SK-N-SH (cell line): ENCODE results near the gene SPATS1. TPM values are rescaled to one million over a fixed set of nuclear protein-coding genes. Genes with fewer than 3 reads are reported as not detected.
"Not testable (repeated sequence)": the region's sequence is repeated elsewhere in the genome, so short reads cannot be mapped to it uniquely, and the experiment has no call there.

Experiments
- CTCF ChIA-PET: fragments of 300-600, 350-600 bp; formaldehyde crosslinking; extraction: SDS; loops from one replicate; lab custom pipeline; 2021; lab: Yijun Ruan, JAX
- POLR2A ChIA-PET: fragments of 350-600 bp; sonication (Branson Sonifier 250); formaldehyde crosslinking; extraction: SDS; loops from one replicate; lab custom pipeline; 2020; ENCODE audit warnings: antibody characterized with exemption, inconsistent platforms; lab: Yijun Ruan, JAX
- DNase-seq: peaks from one replicate; pipeline ENCODE4 v3.0.0; 2012
- H2AFZ ChIP-seq: fragments of 200-600 bp; sonication (generic); 2 replicates; pipeline ENCODE4 v1.8.1; 2016; ENCODE audit warnings: antibody characterized with exemption, mild to moderate bottlenecking, low read depth
- H3F3A ChIP-seq: fragments of 200-600 bp; sonication (generic); replicated peaks from 2 replicates; pipeline ENCODE3; 2016; ENCODE audit warnings: antibody characterized with exemption, mild to moderate bottlenecking; ENCODE audit not compliant: insufficient read depth
- H3K27ac ChIP-seq, 2 experiments: fragments of 200-500 bp in 1 of 2; fragments of 200-600 bp in 1 of 2; sonication (Bioruptor generic) in 1 of 2; sonication (generic), shearing (Covaris generic) in 1 of 2; 2 replicates each; pipeline versions ENCODE4 v1.5.1 to v1.6.1; 2014 to 2016; ENCODE audit warnings: low read depth in 2 of 2, inconsistent platforms in 1 of 2, low read length in 1 of 2, mild to moderate bottlenecking in 1 of 2, mixed read lengths in 1 of 2
- H3K27me3 ChIP-seq: fragments of 200-600 bp; sonication (generic), shearing (Covaris generic); 2 replicates; pipeline ENCODE4 v1.6.1; 2016; ENCODE audit warnings: mixed run types; ENCODE audit not compliant: insufficient read depth
- H3K36me3 ChIP-seq, 2 experiments: fragments of 200-500 bp in 1 of 2; fragments of 200-600 bp in 1 of 2; sonication (Bioruptor generic) in 1 of 2; sonication (generic) in 1 of 2; replicated peaks in 1 of 2; 2 replicates each; pipeline versions ENCODE3 to v1.5.1; 2014 to 2016; ENCODE audit warnings: low read length in 1 of 2, mild to moderate bottlenecking in 1 of 2; ENCODE audit not compliant: insufficient read depth in 2 of 2, control insufficient read depth in 1 of 2
- H3K4me1 ChIP-seq, 2 experiments: fragments of 200-500 bp in 1 of 2; fragments of 200-600 bp in 1 of 2; sonication (Bioruptor generic) in 1 of 2; sonication (generic), shearing (Covaris generic) in 1 of 2; 2 replicates each; pipeline versions ENCODE4 v1.5.1 to v1.6.1; 2014 to 2016; ENCODE audit warnings: low read depth in 1 of 2, low read length in 1 of 2, mixed run types in 1 of 2; ENCODE audit not compliant: insufficient read depth in 2 of 2, control insufficient read depth in 1 of 2
- H3K4me2 ChIP-seq: fragments of 200-600 bp; sonication (generic), shearing (Covaris generic); 2 replicates; pipeline ENCODE4 v1.6.1; 2017; ENCODE audit warnings: mixed run types
- H3K4me3 ChIP-seq, 2 experiments: fragments of 200-500 bp in 1 of 2; fragments of 200-600 bp in 1 of 2; sonication (Bioruptor generic) in 1 of 2; sonication (generic), shearing (Covaris generic) in 1 of 2; 2 replicates each; pipeline versions ENCODE4 v1.5.1 to v1.8.1; 2014 to 2016; ENCODE audit warnings: low read depth in 2 of 2, inconsistent platforms in 1 of 2, low read length in 1 of 2, mild to moderate bottlenecking in 1 of 2, mixed read lengths in 1 of 2, moderate library complexity in 1 of 2
- H3K79me2 ChIP-seq: fragments of 200-600 bp; sonication (generic); 2 replicates; pipeline ENCODE4 v1.8.1; 2017; ENCODE audit warnings: mild to moderate bottlenecking; ENCODE audit not compliant: insufficient read depth
- H3K9ac ChIP-seq: fragments of 200-600 bp; sonication (generic); 2 replicates; pipeline ENCODE4 v1.6.1; 2017; ENCODE audit warnings: mixed run types
- H3K9me2 ChIP-seq: fragments of 200-600 bp; sonication (generic); 2 replicates; pipeline ENCODE4 v1.6.1; 2017; ENCODE audit warnings: mixed run types
- H3K9me3 ChIP-seq: fragments of 200-600 bp; sonication (generic); 2 replicates; pipeline ENCODE4 v1.6.1; 2017; ENCODE audit warnings: mixed run types, mild to moderate bottlenecking, moderate library complexity
- H4K20me1 ChIP-seq: fragments of 200-600 bp; sonication (generic); 2 replicates; pipeline ENCODE4 v1.6.1; 2017; ENCODE audit warnings: mild to moderate bottlenecking, mixed run types; ENCODE audit not compliant: insufficient read depth
- CTCF ChIP-seq: fragments of 200-600 bp; sonication (generic); IDR thresholded peaks from 2 replicates; pipeline ENCODE4 v1.6.1; 2017; ENCODE audit warnings: antibody characterized with exemption, mild to moderate bottlenecking, moderate library complexity
- EZH2phosphoT487 ChIP-seq: fragments of 200-600 bp; sonication (generic); IDR thresholded peaks from 2 replicates; pipeline ENCODE4 v1.6.1; 2017; ENCODE audit warnings: low read depth, mixed run types, mild to moderate bottlenecking, antibody characterized with exemption, moderate library complexity, borderline replicate concordance
- GABPA ChIP-seq: IDR thresholded peaks from 2 replicates; pipeline ENCODE4 v1.4.0; 2012; ENCODE audit warnings: low read depth, mild to moderate bottlenecking
- IRF3 ChIP-seq: fragments of 150-350 bp; IDR thresholded peaks from 2 replicates; pipeline ENCODE4 v1.6.1; 2016; ENCODE audit warnings: mild to moderate bottlenecking, low read depth, low read length
- MXI1 ChIP-seq: IDR thresholded peaks from 2 replicates; pipeline ENCODE4 v1.6.1; 2012; ENCODE audit warnings: mild to moderate bottlenecking, low read depth, low read length, improper control_type of control experiment
- POLR2AphosphoS5 ChIP-seq: IDR thresholded peaks from 2 replicates; pipeline ENCODE4 v1.6.1; 2012; ENCODE audit warnings: low read depth, low read length
- RAD21 ChIP-seq: IDR thresholded peaks from 2 replicates; pipeline ENCODE4 v1.6.1; 2012; ENCODE audit warnings: mild to moderate bottlenecking, low read length
- REST ChIP-seq: IDR thresholded peaks from 2 replicates; pipeline ENCODE4 v1.6.1; 2012; ENCODE audit warnings: mild to moderate bottlenecking, low read depth, low read length, moderate library complexity
- RFX5 ChIP-seq: IDR thresholded peaks from 2 replicates; pipeline ENCODE4 v1.6.1; 2012; ENCODE audit warnings: mild to moderate bottlenecking, improper control_type of control experiment, low read length
- RXRA ChIP-seq: IDR thresholded peaks from 2 replicates; pipeline ENCODE4 v1.4.0; 2012; ENCODE audit warnings: low read depth, mild to moderate bottlenecking, borderline replicate concordance
- SIN3A ChIP-seq: IDR thresholded peaks from 2 replicates; pipeline ENCODE4 v1.6.1; 2012; ENCODE audit warnings: low read depth, mild to moderate bottlenecking, low read length, moderate library complexity, borderline replicate concordance
- SMC3 ChIP-seq: IDR thresholded peaks from 2 replicates; pipeline ENCODE4 v1.6.1; 2012; ENCODE audit warnings: low read depth, low read length, improper control_type of control experiment
- TCF12 ChIP-seq: IDR thresholded peaks from 2 replicates; pipeline ENCODE4 v1.4.0; 2012
- USF1 ChIP-seq: IDR thresholded peaks from 2 replicates; pipeline ENCODE4 v1.4.0; 2012; ENCODE audit warnings: low read depth, borderline replicate concordance
- USF2 ChIP-seq: fragments of 150-350 bp; IDR thresholded peaks from 2 replicates; pipeline ENCODE4 v1.6.1; 2017; ENCODE audit warnings: antibody characterized with exemption, low read length, low read depth, borderline replicate concordance
- WGBS: methylation state at CpG from one replicate; pipeline ENCODE4 v1.1.6; 2017; ENCODE audit warnings: low lambda C conversion rate; 5-methylcytosine and 5-hydroxymethylcytosine counted together
- polyA plus RNA-seq, 3 experiments: library from polyadenylated mRNA; depleted of rRNA; stranded (reverse); fragments of >200 nt; gene quantifications; 2 replicates each; pipeline ENCODE4 v1.2.3, GENCODE V29; 2012

SPATS1 gene
- polyA plus RNA-seq, 1 of the 3 experiments (the other 2 are of a cell fraction), result not detected

- TF ChIP-seq SMC3, result no peak
- no peak for TF ChIP-seq USF2
- TF ChIP-seq MXI1, result no peak
- TF ChIP-seq CTCF, result no peak
- no peak for TF ChIP-seq EZH2phosphoT487
- no peak for TF ChIP-seq RFX5
- TF ChIP-seq RXRA, result no peak
These were observed 26.0 kb upstream of the SPATS1 start (continued) for GRCh38 chr6:44316481-44316880.

GRCh38 chr6:44317136-44317631 lies 25.3 kb upstream of the SPATS1 start:
- H3K36me3 ChIP-seq, H3K79me2 ChIP-seq, H3K4me3 ChIP-seq, CTCF ChIA-PET, H3F3A ChIP-seq, DNase-seq, H2AFZ ChIP-seq, H3K4me2 ChIP-seq, H3K9me3 ChIP-seq, H3K9ac ChIP-seq, H3K9me2 ChIP-seq, POLR2A ChIA-PET, H3K27ac ChIP-seq, H3K4me1 ChIP-seq, H4K20me1 ChIP-seq: not testable (repeated sequence)
- peaks cover 12% of the 10 kb centered on the region; the same call in 1 of the 2 replicates for H3K27me3 ChIP-seq
- WGBS, result 42% methylated on average over 9 of the region's 9 CpGs

- Histone ChIP-seq H3K9me3 (no peaks in the 10 kb centered on the region), H3F3A (no peaks in the 10 kb centered on the region), H3K4me3 (no peak overlapping the region), H3K27ac (no peak overlapping the region), H2AFZ (no peak overlapping the region), H4K20me1 (no peaks in the 10 kb centered on the region), H3K9ac (no peak overlapping the region), H3K79me2 (no peaks in the 10 kb centered on the region), H3K4me1 (no peaks in the 10 kb centered on the region), H3K9me2 (no peaks in the 10 kb centered on the region), H3K4me2 (no peak overlapping the region), H3K27me3 (peaks cover 12% of the 10 kb centered on the region; the same call in 1 of the 2 replicates), H3K36me3 (no peaks in the 10 kb centered on the region)
- POLR2A ChIA-PET, result no interaction called here
- no peak for DNase-seq
- 75% methylated on average over 3 of the region's 3 CpGs for WGBS
- CTCF ChIA-PET, result interaction anchor here (1.0 to 2.0 kb wide), 5 partner anchors 9 to 53 kb away, joined by 3 to 9 read pairs (median 4); no protein-coding TSS in a partner anchor
- TF ChIP-seq POLR2AphosphoS5 (no peak), IRF3 (no peak), USF1 (no peak), GABPA (no peak), REST (no peak), RAD21 (no peak), SIN3A (no peak), TCF12 (no peak)
These were observed 21.2 kb upstream of the SPATS1 start for GRCh38 chr6:44321210-44321609.
